LNCaP clone FGC (cell line): ENCODE data around the gene PRKD1.
"Not testable (repeated sequence)": the region's sequence is repeated elsewhere in the genome, so short reads cannot be mapped to it uniquely, and the experiment has no call there.

ENCODE experiments used
- DNase-seq: peaks from one replicate; pipeline ENCODE4 v3.0.0-alpha.2; 2011; ENCODE audit warnings: low read depth
- H3K4me3 ChIP-seq: 2 replicates; pipeline ENCODE4 v1.5.1; 2011; ENCODE audit warnings: mild to moderate bottlenecking, low read depth, low read length, control low read depth
- CTCF ChIP-seq: IDR thresholded peaks from 2 replicates; pipeline ENCODE4 v1.5.1; 2012; ENCODE audit warnings: mild to moderate bottlenecking; ENCODE audit not compliant: control insufficient read depth, insufficient read depth; ENCODE audit errors: extremely low read depth

The PRKD1 gene

DNA sequence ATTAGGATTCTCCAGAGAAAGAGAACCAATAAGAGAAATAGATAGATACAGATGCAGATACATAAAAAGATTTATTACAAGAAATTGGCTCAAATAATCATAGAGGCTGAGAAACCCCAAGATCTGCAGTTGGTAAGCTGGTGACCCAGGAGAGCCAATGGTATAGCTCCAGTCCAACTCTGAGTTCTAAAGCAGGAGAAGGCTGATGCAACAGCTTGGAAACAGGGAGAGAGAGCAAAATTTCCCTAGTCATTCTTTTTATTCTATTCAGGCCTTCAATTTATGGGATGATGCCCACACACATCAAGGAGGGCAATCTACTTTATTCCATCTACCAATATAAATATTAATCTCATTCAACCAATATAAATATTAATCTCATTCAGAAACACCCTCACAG lies 218.2 kb downstream of the PRKD1 start:
- DNase-seq = no peak
- H3K4me3 ChIP-seq = no peak overlapping the region
- TF ChIP-seq CTCF = no peak

DNA sequence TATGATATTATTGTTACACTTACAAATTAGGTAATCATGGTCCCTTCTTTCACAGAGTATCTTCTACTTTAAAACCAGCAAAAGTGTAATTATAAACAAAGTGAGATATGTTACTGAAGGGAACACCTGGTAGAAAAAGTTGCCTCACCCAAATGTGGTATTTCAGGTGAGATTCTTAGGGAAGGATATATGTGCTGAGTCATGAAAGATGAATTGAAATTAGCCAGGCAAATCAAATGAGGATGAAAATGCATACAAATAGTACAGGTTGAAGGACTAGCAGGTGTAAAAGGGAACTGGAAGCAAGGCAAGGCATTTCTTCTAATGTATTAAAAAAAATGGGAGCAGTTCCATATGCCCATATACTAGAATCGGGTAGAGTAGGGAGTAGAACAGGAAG lies 220.9 kb downstream of the PRKD1 start:
- H3K4me3 ChIP-seq = no peak overlapping the region
- TF ChIP-seq CTCF = no peak
- no peak for DNase-seq

DNA sequence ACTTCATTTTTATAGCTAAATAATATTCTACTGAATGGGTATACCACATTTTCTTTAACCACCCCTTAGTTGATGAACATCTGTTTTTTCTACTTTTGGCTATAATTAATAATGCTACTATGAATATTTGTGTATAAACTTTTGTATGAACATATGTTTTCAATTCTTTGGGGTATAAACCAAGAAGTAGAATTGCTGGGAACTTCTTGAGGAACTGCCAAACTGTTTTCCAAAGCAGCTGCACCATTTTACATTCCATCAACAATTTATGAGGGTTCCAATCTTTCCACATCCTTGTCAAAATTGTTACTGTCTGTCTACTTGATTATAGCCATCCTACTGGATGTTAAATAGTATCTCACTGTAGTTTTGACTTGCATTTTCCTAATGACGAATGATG lies 221.8 kb downstream of the PRKD1 start:
- TF ChIP-seq CTCF = no peak
- DNase-seq = no peak
- no peak overlapping the region for H3K4me3 ChIP-seq

DNA sequence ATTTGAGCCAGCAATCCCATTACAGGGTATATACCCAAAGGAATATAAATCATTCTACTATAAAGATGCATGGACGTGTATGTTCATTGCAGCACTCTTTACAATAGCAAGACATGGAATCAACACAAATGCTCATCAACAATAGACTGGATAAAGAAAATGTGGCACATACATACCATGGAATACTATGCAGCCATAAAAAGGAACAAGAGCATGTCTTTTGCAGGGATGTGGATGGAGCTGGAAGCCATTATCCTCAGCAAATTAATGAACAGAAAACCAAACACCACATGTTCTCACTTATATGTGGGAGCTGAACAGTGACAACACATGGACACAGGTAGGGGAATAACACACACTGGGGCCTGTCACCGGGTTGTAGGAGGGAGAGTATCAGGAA lies 238.1 kb downstream of the PRKD1 start:
- not testable (repeated sequence) for H3K4me3 ChIP-seq, DNase-seq

- TF ChIP-seq CTCF = no peak
- no peak overlapping the region for H3K4me3 ChIP-seq
- DNase-seq = no peak
Measured at GRCh38 chr14:29687866-29688265, 239.8 kb downstream of the PRKD1 start.

- no peak for DNase-seq
- no peak for TF ChIP-seq CTCF
- H3K4me3 ChIP-seq = no peak overlapping the region
Measured at GRCh38 chr14:29687071-29687765, 240.4 kb downstream of the PRKD1 start.

- H3K4me3 ChIP-seq = no peak overlapping the region
- no peak for DNase-seq
- TF ChIP-seq CTCF = no peak
Measured at GRCh38 chr14:29684926-29685325, 242.7 kb downstream of the PRKD1 start.
